H1 (cell line): ENCODE results near the gene FGF3. TPM values are rescaled to one million over a fixed set of nuclear protein-coding genes. Genes with fewer than 3 reads are reported as not detected.

Experiments used
- RNF2 ChIP-seq: fragments of 200-900, 300-1000 bp; sonication (generic); IDR thresholded peaks from 2 replicates; pipeline ENCODE4 v1.7.1; 2016; ENCODE audit warnings: borderline replicate concordance, low read depth, mild to moderate bottlenecking, antibody characterized with exemption, low read length; ENCODE audit not compliant: poor library complexity, severe bottlenecking; ENCODE audit errors: missing control alignments
- TBP ChIP-seq: IDR thresholded peaks from 2 replicates; pipeline ENCODE4 v1.6.1; 2011; ENCODE audit warnings: low read depth, low read length, improper control_type of control experiment
- polyA plus RNA-seq, 7 experiments: library from polyadenylated mRNA; depleted of rRNA in 3 of 7; stranded (reverse) in 5 of 7; unstranded in 2 of 7; fragments of >200 nt in 5 of 7; fragments of 200-250 nt in 2 of 7; gene quantifications; 1 replicate in 5 of 7; 2 replicates in 1 of 7; 4 replicates in 1 of 7; pipeline versions ENCODE4 v1.2.1 to v1.2.3, GENCODE V29; 2011 to 2013; ENCODE audit warnings: missing spikeins in 2 of 7, mixed read lengths in 2 of 7
- total RNA-seq: library from RNA; stranded (reverse); fragmentation: NEBNext Ultra II Directional; extraction: Animal tissue kit (Norgen Biotek cat#: 25700); gene quantifications from 2 replicates; pipeline ENCODE4 v1.2.1, GENCODE V29; 2021

FGF3 gene
- total and polyA plus RNA-seq, 2 of the 8 experiments (the other 6 are each of a cell fraction or from before 2014, with no cell fraction given): not detected

DNA sequence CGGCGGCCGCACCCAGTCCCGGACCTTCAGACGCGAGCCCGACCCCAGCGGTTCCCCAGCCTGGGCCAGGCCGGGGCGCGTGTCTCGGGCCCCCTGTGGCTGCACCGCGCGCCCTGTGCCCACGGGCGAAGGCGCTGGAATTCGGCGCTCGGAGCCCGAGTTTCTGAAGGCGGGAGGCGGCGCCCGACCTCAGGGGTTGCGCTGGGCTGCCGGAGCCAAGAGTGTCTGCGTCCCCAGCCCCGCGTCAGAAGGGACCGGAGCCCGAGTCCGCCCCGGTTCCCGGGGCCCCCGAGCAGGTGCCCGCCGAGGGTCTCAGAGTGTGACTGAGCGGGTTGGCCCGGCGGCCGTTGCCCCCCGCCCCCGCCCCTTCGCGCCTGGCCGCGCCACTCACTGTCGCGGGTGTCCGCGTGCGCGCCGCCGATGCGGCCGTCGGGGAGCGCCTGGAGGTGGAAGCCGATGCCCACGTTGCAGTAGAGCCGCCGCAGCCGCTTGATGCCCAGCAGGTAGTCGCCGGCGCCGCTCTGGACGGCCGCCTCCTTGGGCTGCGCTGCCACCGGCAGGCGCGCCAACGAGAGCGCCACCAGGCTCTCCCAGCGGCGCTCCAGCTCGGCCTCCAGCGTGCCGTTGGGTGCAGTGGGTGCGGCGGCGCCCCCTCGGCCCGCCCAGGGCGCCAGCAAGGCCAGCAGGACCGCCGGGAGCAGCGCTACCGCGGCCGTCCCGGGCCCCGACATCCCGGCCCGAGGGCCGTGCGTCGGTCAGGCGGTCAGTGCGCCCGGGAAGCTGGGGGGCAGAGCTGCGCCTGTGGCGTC, 44.7 kb downstream of the FGF3 start (continued):
- TF ChIP-seq RNF2 (no peak), TBP (no peak)
- TF ChIP-seq, all 59 proteins: peak for 9
